GM12892 (cell line): ENCODE results near the gene CRIM1.

ENCODE experiments used
- POLR2A ChIP-seq: IDR thresholded peaks from 2 replicates; pipeline ENCODE4 v1.6.1; 2011; ENCODE audit warnings: low read depth, low read length, control low read depth
- POLR2AphosphoS5 ChIP-seq: IDR thresholded peaks from 2 replicates; pipeline ENCODE4 v1.6.1; 2011; ENCODE audit warnings: low read depth, low read length, control low read depth
- TAF1 ChIP-seq: IDR thresholded peaks from 2 replicates; pipeline ENCODE4 v1.6.1; 2011; ENCODE audit warnings: low read depth, mild to moderate bottlenecking, control low read depth, low read length, borderline replicate concordance

GRCh38 chr2:36335597-36335996 lies 20.0 kb upstream of the CRIM1 start:
- no peak for TF ChIP-seq POLR2AphosphoS5
- no peak for TF ChIP-seq TAF1
- TF ChIP-seq POLR2A: no peak
